ENCODE data around the gene M1AP.

Gene M1AP

DNA sequence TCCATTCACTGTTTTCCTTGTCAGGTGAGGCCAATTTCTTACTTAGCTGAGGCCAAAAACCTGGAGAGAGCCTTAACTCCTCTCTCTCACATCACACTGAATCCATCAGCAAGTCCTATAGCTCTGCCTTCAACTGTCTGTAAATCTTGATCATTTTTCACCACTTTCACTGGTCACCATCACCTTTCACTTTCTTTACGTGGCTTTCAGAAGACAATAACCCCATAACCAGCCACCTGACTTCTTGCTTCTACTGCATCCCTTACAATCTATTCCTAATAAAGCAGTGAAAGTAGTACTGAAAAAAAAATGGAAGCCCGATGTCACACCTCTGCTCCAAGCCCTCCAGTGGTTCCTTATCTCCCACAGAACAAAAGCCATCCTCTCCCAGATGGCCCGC lies 102.1 kb downstream of the M1AP start:
- no peak for DNase-seq (ENCODE audit: low spot score)

DNA sequence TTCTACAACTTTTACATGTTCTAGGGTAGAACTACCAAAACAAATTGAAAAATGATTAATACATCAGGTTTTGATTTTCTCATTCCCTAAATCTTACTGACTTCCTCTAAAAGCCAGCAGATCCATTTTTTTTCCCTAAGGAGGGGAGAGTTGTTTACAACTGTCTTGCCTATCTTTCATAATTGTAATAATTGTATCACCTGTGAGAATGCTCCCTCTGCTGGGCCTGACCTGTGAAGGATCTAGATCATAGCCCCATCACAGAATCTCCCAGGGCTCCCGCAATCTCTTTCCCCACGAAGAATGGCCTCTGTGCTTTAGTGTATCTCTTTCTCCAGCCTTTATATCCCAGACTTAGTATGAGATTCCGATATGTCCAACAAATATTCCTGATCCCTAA lies 103.5 kb downstream of the M1AP start:
- DNase-seq (ENCODE audit: low spot score) = no peak

- DNase-seq (ENCODE audit: low spot score) = no peak
Observed at GRCh38 chr2:74542978-74543377, 105.2 kb downstream of the M1AP start.

DNA sequence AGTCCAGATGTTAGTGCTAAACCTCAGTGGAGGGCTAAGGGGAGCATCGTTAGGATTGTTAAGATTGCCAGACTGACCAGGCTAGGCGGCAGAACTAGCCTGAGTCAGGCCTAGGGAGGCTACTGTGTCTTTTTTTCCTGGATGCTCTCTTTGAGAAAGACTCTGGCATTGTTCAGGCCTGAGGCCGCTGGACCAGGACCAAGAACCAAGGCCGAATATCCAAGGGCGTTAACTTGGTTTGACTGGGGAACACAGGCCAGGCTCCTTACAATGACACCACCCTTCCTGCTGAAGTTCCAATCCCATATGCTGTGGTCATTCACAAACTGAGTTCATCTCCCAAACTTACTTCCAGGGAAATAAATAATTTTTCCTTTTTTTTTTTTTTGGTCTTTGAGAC lies 107.8 kb downstream of the M1AP start:
- peak; percentile 49 for DNase-seq (ENCODE audit: low spot score)

- DNase-seq (ENCODE audit: low spot score) = no peak
Observed at GRCh38 chr2:74538881-74539339, 109.2 kb downstream of the M1AP start.

- DNase-seq (ENCODE audit: low spot score) = no peak
Observed at GRCh38 chr2:74537140-74537539, 111.0 kb downstream of the M1AP start.

DNA sequence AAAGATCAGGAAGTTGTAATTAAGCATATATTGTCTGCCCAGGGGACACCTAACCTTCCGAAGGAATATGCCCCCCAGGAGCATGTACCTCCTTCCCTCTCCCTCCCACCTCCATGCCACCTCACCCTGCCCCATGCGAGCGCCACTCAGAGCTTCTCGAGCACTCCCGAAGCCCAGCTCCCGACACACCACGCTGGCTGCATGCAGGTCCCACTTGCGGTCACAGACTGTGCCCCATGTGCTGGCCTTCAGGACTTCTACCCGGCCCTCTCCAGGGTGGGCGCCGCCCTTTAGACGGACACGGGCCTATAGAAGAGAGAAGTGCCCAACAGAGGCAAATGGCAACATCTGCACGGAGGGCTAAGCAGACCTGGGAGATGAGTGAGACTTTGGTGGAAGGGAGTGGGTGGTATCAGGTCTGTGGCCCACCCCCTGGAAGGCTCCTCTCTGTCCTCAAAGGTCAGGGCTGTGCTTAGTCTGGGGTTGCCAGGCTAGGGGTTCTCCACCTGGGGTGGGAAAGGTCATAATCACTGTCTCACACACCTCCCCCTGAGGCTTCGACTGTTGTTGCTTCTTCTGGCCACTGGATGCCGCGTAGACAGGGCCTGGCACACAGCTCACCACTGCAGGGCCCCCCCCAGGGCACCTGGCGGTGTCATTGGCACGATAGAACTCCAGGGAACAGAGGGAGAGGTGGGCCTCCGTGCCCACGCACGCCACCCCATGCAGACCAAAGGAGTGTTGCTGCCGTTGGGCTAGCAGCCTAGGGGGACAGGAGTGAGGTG lies 111.8 kb downstream of the M1AP start:
- no peak for DNase-seq (ENCODE audit: low spot score)

DNA sequence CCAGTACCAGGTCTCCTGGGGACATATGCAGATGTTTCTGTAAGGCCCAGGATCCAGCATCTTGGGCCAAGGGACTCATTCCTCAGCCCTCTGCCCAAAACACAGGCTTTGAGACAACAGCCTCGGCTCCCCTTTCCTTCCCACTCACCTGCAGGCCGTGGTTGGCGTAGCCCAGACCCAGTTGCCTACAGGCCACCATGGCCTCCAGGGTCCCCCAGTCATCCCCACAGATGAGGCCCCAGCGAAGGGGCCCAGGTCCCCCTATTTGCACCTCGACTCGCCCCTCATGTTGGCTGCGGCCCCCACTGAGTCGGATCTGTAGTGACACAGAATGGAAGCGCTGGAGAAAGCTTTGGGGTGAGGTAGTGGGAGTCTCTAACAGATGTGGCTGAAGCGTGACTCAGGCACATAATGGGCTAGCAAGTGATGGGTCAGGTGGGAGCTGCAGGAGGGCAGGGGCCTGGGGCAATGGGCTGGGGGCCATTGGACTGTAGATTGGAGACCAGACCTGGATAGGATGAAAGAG lies 112.6 kb downstream of the M1AP start:
- no peak for DNase-seq (ENCODE audit: low spot score)

DNA sequence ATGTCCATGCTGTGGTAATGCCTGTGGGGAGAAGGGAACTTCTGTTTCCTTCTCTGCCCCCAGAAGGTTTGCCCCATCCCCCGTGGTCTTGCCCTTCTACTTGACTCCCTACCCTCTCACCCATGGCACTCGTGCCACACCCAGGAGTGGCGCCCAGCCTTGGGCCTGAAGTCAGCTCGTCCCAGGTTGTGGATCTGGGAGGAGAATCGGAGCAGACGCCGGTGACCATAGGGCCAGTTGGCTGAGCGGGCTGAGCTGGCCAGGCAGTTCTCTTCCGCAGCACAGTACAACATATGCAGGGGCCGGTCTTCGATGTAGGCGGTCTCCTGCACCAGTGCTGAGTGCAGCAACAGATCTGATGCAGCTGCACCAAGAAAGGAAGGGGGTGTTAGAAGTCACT lies 113.7 kb downstream of the M1AP start:
- DNase-seq (ENCODE audit: low spot score) = no peak

- DNase-seq (ENCODE audit: low spot score) = no peak
Observed at GRCh38 chr2:74533464-74533863, 114.7 kb downstream of the M1AP start.

DNA sequence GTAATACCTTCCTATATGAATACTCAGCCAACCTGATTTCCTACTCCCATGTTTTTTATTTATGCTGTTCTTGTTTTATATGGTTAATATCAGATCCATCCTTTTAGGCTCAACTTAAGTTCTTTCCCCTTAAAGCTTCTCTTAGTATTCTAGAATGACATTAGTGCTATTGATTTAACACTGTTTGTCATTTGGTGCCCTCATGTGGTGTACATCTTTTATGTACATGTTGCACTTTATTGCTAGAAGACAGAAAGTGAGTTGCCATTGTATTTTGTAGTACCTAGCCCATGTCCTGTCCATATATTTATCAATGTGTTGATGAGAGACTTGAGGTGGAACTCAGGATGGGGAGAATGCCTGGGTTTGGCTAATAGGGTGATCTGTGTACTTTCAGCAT lies 115.9 kb downstream of the M1AP start:
- peak; percentile 50 for DNase-seq (ENCODE audit: low spot score)

- DNase-seq (ENCODE audit: low spot score) = no peak
Observed at GRCh38 chr2:74531666-74532065, 116.5 kb downstream of the M1AP start.

GRCh38 chr2:74530239-74531187 lies 117.6 kb downstream of the M1AP start:
- DNase-seq (ENCODE audit: low spot score) = peak; percentile 68

DNA sequence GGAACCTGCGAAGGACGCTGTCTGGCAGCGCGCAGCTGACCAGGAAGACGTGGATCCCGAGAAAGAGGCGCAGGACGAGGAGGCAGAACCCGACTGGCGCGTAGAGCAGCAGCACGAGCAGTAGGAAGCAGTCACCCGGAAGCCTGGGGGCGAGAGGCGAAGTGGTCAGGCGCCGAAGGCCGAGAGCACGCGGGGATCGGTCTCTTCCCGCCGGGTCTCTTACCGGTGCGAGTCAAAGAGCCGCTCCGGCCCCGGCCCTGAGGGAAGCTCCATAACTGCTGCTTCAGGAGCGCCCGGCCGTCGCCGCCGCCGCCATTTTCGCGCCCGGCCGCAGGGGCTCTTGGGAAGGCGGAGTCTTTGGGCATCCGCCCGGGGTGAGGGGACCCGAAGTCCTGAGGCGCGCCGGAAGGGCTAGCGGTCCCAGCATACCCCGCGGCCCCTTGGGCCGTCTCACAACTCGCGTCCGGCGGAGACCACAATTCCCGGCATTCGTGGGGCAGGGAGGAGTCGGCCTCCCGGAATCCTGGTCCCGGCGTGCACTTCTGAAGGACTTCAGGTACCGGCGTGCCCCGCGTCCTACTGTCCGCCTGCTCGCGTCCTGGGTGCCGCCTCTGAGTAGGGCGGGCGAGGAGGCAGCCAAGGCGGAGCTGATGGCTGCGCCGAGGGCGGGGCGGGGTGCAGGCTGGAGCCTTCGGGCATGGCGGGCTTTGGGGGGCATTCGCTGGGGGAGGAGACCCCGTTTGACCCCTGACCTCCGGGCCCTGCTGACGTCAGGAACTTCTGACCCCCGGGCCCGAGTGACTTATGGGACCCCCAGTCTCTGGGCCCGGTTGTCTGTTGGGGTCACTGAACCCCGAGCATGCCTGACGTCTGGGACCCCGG lies 118.5 kb downstream of the M1AP start, which contains the start of the genes AUP1 and HTRA2:
AUP1 (minus strand) TSS at position 350 of the 882 bp plus-strand sequence; CDS start at position 273, 77 bp downstream.
HTRA2 (plus strand) TSS at position 577 of the 882 bp plus-strand sequence; CDS start at position 651, 74 bp downstream.
- DNase-seq (ENCODE audit: low spot score) = peak; percentile 99

DNA sequence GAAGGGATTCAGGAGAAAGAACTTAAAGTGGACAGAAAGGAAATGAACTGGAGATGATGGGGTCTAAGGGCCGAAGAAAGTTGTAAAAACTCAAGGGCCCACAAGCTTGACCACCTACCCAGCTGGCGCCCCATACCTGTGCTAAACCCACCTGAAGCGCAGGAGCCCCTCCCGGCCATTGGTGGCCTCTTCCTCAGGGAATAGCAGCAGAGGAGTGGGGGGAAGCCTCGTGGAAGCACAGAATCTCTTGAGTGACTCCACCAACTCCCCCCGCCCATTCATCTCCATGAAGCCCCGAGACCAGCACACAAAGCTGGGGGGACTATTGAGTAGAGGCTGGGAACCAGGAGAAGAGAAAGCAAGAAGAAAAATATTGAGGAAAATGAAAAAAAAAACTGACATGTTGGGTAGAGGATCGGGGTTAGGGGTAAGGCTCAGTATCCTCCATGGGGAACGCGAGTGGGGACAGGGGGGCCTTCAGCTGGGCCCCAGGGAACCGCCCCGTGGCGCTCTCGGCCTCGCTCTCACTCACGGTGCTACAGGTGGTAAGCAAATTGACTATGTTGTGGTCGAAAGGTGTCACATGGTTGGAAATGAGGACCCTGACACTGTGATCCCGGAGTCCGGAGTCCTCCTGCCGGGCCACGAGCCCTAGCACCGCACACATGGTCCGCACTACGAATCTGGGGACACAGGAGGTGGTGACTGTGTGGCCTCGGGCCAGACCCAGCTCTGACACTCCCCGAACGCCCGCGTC lies 119.4 kb downstream of the M1AP start:
- no peak for DNase-seq (ENCODE audit: low spot score)

GRCh38 chr2:74527741-74528140 lies 120.4 kb downstream of the M1AP start:
- no peak for DNase-seq (ENCODE audit: low spot score)

DNA sequence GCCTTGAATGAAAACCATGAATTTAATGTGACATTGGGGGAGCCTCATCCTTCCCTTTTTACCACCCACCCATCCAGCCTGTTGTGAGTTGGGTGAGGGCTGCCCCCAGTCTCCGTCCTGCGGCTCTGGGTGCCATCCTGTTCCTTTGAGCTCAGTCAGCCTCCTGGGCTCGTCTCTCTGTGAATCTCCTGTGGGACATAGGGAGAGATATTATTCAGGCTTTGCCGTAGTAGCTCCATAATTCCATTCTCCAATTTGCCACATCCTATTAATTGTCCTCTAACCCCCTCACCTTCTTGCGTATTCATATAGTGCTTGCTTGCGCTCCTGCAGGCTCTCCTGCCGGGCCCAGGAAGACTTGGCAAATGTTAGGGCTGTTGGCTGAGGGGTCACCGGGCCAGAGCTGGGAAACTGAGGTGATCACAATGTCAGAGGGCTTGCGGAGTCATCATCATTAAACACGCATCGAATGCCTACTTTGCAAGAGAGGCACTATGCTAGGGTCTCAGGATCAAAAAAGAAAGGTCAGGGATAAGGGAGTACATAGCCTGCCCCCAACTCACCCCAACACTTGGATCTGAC lies 121.4 kb downstream of the M1AP start:
- DNase-seq (ENCODE audit: low spot score) = no peak

- DNase-seq (ENCODE audit: low spot score) = no peak
Observed at GRCh38 chr2:74525717-74526648, 122.1 kb downstream of the M1AP start, which contains the start of gene DQX1. Gene DQX1 (minus strand): TSS chr2:74526231. CDS start chr2:74525729, 502 bp downstream.

Measured in GM03348 (cell line).